T-helper 1 cell treated with Interleukin-12 subunit alpha and Interleukin-12 subunit beta and Interleukin-4 antibody, amounts not matched to agents 30 ng/mL and 1 ng/mL, for 36 hours (primary cell): Measurements from ENCODE around the gene DIP2C. TPM values are rescaled to one million over a fixed set of nuclear protein-coding genes. Genes with fewer than 3 reads are reported as not detected.
"Not testable (repeated sequence)": the region's sequence is repeated elsewhere in the genome, so short reads cannot be mapped to it uniquely, and the experiment has no call there.

Experiments
- intact Hi-C: fragments of 100-400 bp; cut with micrococcal nuclease; formaldehyde crosslinking; loops from one replicate; pipeline ENCODE4 v1.15.1; 2024
- total RNA-seq: library from RNA; stranded (reverse); gene quantifications from 2 replicates; pipeline ENCODE4 v1.2.3, GENCODE V29; 2022

Gene DIP2C
- total RNA-seq, 1 donor from 2014 or later, result 2.8 TPM

- intact Hi-C loops, result no loop called here
These were observed 379.1 kb downstream of the DIP2C start for GRCh38 chr10:310371-310770.

- intact Hi-C loops, result no loop called here
These were observed 380.8 kb downstream of the DIP2C start for GRCh38 chr10:308572-309085.

GRCh38 chr10:308101-308500, 381.4 kb downstream of the DIP2C start:
- intact Hi-C loops, result no loop called here

DNA sequence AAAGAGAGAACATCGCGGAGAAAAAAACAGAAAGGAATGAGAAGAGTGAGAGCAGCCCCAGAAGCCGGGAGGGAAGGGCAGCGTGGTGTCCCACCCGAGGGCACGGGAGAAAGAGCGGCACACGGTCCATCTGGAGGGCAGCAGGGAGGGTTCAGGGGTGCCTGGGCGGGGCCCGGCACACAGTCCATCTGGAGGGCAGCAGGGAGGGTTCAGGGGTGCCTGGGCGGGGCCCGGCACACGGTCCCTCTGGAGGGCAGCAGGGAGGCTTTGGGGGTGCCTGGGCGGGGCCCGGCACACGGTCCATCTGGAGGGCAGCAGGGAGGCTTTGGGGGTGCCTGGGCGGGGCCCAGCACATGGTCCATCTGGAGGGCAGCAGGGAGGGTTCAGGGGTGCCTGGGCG, 381.8 kb downstream of the DIP2C start:
- intact Hi-C loops, result no loop called here

- intact Hi-C loops, result no loop called here
These were observed 382.7 kb downstream of the DIP2C start for GRCh38 chr10:306675-307185.

- intact Hi-C loops, result no loop called here
These were observed 383.3 kb downstream of the DIP2C start for GRCh38 chr10:306007-306674.

DNA sequence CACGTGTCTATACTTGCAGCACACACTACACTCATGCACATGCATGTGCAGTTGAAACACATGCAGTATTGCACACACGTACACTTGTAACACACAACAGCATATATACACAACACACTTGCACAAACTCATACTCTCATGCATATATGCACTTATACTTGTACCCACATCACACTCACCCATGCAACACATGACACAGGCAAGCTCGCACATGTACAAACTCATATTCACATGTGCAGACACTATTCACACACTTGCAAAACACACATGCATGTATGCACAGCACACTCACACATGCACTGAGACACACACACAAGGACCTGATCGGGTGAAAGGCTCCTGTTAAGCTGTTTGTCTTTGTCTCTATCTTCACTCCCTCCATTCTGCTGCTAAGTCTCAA, 384.4 kb downstream of the DIP2C start:
- intact Hi-C loops, result no loop called here

DNA sequence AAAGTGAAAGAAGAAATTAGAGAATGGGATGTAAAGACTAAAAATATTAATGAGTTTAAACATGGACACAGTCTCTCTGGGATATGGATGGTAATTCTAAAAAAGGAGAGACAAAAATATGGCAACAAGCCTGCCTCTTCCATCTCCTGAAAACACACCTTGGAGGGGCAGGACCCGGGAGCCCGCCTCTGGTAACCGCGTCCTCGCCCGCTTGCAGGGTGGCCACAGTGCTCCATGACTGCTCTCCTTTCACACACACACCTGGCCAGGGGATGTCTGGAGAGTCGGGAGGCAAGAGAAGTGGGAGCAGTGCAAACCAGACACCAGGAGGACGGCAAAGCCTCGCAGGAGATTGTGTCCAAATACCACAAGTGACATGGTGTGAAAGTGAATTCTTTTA, 387.9 kb downstream of the DIP2C start:
- intact Hi-C loops, result no loop called here

DNA sequence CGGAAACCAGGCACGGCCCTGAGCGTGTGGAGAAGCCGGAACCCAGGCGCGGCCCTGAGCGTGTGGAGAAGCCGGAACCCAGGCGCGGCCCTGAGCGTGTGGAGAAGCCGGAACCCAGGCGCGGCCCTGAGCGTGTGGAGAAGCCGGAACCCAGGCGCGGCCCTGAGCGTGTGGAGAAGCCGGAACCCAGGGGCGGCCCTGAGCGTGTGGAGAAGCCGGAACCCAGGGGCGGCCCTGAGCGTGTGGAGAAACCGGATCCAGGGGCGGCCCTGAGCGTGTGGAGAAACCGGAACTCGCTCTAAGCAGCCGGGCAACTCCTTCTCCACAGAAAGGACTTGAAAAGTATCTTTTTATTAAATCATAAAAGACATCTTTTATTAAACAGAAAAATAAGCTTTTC, 388.9 kb downstream of the DIP2C start:
- intact Hi-C loops, result not testable (repeated sequence)

GRCh38 chr10:299969-300368, 389.5 kb downstream of the DIP2C start:
- intact Hi-C loops, result no loop called here

- intact Hi-C loops, result no loop called here
These were observed 390.0 kb downstream of the DIP2C start for GRCh38 chr10:299512-299911.

- intact Hi-C loops, result no loop called here
These were observed 391.4 kb downstream of the DIP2C start for GRCh38 chr10:298033-298432.

GRCh38 chr10:297567-297966, 391.9 kb downstream of the DIP2C start:
- intact Hi-C loops, result no loop called here

DNA sequence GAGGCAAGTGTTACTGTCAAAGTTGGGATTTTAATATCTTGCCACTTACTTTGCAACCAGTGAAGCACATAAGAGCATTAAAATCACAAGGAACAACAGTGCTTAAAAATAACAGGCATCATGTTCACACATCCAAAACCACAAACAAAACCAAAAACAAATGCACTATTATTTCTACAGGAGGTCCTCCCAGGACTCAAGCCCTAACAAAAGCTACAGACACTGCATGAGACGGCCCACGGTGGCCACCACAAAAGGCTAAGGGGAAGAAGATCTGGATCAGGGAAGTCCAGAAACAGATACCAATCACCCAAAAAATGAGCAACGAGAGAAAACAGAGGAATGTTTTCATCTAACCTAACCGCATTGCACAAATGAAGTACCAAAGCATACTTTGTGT, 395.8 kb downstream of the DIP2C start:
- intact Hi-C loops, result no loop called here

GRCh38 chr10:290026-290725, 399.3 kb downstream of the DIP2C start:
- intact Hi-C loops, result no loop called here

DNA sequence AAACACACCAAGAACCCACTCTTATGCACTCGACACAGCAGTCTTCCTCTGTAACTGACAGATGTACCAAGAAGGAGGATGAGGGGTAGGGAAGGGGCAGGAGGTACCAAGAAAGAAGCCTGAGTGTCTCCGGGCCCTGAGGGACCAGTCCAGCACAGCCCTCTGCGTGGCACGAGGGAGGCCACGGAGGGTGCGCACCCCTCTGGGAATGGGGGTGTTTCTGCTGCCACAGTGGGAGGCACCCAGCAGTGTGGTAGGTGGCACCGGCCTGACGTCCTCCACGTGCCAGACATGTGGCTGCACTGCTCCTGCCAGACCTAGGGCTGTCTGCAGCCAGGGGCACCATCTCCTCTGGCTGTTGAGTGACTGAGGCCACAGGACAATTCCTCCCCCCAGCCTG, 399.9 kb downstream of the DIP2C start:
- intact Hi-C loops, result no loop called here

DNA sequence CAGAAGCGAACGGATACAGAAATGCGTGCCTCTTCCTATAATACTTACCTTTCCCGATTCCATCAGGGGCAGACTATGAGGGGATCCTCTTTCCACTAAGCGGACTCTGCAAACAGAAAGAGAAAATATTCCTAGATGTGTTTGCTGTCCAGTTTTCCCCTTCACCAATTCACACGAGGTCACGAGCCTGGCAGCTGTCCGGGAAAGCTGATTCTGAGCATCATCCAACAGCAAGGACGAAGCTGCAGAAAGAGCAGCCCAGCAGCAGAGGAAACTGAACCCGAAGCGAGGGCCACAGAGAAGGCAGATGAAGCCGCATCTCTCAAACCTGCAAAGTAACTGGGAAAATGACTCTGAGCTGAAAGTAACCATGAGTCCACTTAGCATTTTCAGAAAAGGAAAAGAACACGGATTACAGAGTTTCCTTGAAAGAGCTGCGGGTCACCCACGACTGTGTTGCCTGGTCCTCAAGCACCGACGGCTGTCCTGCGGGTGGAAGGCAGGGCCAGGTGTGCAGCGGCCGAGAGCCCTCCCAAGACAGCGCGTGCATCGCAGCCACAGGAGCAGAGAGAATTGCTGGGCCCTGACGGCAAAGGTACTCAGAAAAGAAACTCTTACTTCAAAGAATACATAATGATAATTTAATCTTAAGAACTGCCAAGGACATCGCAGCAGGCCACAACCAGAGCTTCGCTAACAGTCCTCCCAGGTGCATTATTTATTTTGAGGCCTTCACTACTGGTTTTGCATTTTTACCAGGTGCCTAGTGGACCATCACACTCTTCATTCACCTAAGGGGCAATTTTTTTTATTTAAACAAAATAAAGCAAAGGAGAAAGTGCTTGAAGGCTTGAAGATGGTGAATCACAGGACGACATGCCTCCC, 400.9 kb downstream of the DIP2C start:
- intact Hi-C loops, result no loop called here

GRCh38 chr10:287814-288213, 401.7 kb downstream of the DIP2C start:
- intact Hi-C loops, result no loop called here

DNA sequence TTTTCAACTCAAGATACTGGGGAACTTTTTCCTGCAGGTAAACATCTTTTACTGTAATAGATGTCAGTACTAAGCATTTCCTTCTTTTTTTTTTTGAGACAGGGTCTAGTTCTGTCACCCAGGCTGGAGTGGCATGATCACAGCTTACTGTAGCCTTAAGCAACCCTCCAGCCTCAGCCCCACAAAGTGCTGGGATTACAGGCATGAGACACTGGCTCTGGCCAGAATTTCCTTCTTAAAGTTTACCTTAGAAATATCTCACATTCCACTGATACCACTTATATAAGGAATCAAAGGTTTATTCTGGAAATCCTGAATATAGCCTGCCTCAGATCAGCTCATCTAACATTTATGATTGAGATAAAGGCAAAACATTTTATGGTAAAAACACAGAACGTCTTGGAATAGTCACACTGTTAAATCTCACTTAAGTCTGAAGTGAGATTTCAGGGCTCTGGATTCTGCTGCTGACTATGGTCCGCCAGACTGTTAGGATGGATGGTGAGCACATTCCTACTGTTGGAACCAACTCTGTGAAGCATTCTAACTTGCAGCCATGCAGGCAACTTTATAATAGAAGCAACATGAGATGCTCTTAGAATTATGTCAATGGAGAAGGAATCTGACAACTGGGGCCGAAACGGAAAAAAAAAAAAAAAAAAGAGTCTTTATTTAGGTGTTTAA, 402.3 kb downstream of the DIP2C start:
- intact Hi-C loops, result no loop called here

GRCh38 chr10:285216-285615, 404.3 kb downstream of the DIP2C start:
- intact Hi-C loops, result no loop called here

DNA sequence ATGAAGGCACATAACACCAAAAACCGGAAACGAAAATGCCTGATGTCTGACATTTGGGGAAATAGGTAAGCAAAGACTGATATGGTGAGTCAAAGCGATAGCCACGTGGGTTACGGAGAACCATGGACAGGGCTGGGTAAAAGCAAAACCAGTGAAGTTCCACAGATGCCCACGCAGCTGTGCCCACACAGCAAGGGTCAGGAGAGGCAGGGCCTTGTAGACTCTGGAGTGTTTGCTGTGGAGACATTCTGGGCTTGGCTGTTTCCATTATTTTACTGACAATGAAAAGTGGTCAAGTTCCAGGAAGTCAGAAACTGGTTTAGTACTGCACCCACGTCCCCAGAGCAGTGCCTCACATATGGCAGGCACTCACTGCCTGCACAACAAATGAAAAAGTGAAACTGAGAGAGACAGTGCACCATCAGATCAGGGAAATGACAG, 405.5 kb downstream of the DIP2C start:
- intact Hi-C loops, result loop anchor here (2.0 kb wide), 1 partner anchor 49 kb away; no protein-coding TSS in a partner anchor
